ENCODE data around the gene CA12.

Gene CA12

DNA sequence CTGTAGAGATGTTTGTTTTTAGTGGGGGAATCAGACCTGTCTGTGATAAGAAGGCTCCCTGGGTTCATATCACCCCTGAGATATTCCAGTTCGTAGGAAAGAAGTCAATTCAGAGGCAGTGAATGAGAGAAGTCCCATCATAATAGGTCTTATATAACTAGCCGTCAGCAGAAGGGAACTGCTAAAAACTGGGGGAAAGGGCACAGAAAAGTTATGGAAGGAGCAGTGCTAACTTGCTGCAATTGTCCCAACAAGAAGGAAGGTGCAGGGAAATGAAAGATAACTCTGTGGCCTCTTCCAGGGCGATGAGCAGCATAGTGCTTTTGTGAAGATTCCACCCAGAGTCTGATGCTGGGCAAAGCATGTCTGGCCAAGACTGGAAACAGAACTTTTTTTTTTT lies 9.0 kb upstream of the CA12 start:
- TF ChIP-seq GATA3 (IDR thresholded peaks at IDR 0.05; ENCODE audit: low read depth, low read length) = no peak
- TF ChIP-seq GATA2 (IDR thresholded peaks at IDR 0.05; ENCODE audit: low read depth, low read length) = no peak

DNA sequence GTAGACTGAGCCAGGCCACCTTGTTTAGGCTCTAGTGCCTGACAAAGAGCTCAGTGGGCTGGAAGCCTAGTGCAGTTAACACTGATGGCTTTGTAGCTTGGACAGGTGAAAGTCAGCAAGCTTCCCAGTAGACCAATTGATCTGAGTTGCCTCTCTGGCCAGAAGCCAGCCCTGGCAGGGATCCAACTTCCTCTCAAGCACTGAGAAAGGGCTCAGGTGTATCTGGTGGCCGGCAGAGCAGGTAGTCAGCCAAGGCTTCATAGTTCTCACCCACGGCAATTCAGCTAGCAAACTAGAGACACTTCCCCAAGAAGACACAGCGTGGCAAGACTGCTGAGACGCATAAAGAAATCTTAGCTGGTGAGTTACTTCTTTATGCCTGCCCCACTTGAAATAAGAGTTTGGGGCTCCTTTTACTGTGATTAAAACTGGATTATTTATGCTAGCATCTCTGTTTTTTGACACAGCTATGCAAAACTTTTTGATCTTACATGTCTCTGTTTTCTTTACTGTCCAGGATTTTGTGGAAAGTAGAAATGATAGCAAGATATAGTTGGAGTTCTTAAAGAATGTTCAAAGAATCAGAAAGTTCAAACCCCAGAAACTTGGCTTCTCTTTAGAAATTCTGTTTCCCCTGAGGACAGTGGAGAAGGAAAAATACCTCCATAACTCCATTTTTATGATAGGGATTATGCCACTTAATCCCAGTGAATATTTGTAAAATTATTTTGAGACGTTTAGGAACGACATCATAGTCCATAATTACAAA lies 8.4 kb upstream of the CA12 start:
- TF ChIP-seq GATA2 (IDR thresholded peaks at IDR 0.05; ENCODE audit: low read depth, low read length) (no peak), GATA3 (IDR thresholded peaks at IDR 0.05; ENCODE audit: low read depth, low read length) (no peak)

GRCh38 chr15:63388511-63388910 lies 6.9 kb upstream of the CA12 start:
- TF ChIP-seq GATA2 (IDR thresholded peaks at IDR 0.05; ENCODE audit: low read depth, low read length) (no peak), GATA3 (IDR thresholded peaks at IDR 0.05; ENCODE audit: low read depth, low read length) (no peak)

- no peak for TF ChIP-seq GATA3 (IDR thresholded peaks at IDR 0.05; ENCODE audit: low read depth, low read length)
- no peak for TF ChIP-seq GATA2 (IDR thresholded peaks at IDR 0.05; ENCODE audit: low read depth, low read length)
Measured at GRCh38 chr15:63387748-63388493, 6.3 kb upstream of the CA12 start.

DNA sequence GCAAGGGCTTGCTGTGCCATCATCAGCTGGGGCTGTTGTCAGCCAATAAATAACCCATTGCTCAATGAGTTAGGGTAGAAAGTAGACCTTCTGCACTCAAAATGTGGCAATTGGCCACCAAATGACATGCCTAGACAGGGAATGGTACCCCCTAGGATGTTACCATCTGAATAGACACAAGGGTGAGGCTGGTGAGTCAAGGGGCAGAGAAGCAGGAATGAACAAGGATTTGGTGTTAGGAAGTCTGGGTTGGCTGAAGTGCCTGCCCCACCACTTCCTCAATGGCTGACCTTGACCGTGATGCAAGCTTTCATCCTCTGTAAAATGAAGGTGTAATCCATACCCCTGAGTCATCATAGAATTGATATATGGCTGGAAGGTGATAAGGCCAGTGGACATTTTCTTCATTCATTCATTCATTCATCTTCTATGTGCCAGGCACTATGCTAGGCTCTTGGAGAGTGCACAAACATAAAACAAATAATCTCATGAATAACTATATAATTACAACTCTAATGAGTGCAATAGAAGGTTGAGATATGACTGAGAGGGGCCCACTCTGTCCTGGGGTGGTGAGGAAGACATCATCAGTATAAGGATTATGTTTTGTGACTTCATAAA lies 4.4 kb upstream of the CA12 start:
- TF ChIP-seq GATA2 (IDR thresholded peaks at IDR 0.05; ENCODE audit: low read depth, low read length) (no peak), GATA3 (IDR thresholded peaks at IDR 0.05; ENCODE audit: low read depth, low read length) (no peak)

GRCh38 chr15:63384906-63385305 lies 3.3 kb upstream of the CA12 start:
- TF ChIP-seq GATA3 (IDR thresholded peaks at IDR 0.05; ENCODE audit: low read depth, low read length) (no peak), GATA2 (IDR thresholded peaks at IDR 0.05; ENCODE audit: low read depth, low read length) (no peak)

DNA sequence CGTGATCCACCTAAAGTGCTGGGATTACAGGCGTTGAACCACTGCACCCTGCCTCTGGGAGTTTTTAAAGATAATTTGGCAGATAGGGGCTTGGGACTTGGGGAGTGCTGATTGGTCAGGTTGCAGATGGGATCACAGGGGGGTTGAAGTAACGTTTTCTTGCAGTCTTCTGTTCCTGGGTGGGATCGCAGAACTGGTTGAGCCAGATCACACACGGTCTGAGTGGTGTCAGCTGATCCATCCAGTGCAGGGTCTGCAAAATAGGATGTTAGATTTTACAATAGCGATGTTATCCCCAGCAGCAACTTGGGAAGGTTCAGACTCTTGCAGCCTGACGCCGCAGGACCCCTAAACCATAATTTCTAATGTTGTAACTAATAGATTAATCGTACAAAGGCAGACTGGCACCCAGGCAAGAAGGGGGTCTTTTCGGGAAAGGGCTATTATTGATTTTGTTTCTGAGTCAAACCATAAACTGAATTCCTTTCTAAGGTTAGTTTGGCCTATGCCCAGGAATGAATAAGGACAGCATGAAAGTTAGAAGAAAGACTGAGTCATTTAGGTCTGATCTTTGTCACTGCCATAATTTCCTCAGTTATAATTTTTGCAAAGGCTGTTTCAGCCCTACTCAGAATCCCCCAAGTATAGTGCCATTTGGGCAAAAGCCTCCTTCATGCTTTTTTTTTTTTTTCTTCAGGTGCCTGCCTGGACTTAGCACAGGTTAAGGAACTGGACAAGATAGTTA lies 1.5 kb upstream of the CA12 start:
- TF ChIP-seq GATA3 (IDR thresholded peaks at IDR 0.05; ENCODE audit: low read depth, low read length) (no peak), GATA2 (IDR thresholded peaks at IDR 0.05; ENCODE audit: low read depth, low read length) (no peak)

DNA sequence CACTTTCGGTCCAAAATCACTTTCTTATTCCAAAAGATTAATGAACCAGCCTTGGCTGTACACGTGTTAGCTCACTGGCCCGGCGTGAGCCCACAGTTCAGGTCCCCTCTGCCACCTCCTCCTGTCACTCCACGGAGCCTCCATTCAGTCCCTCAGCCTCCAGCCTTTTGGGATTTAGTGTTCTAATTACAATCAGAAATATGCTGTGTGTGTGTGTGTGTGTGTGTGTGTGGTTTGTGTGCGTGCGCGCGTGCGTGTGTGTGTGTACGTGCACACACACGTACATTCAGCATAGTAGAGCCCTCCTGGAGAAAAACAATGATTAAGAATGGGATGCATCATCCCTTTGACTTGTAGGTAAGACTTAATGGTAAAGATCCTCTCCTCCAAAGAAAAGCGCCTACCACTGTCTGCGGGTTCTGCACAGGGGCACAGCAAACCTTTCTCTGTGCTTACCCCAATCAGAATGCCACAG lies 801 bp downstream of the CA12 start:
- TF ChIP-seq GATA2 (IDR thresholded peaks at IDR 0.05; ENCODE audit: low read depth, low read length) = no peak

GRCh38 chr15:63380151-63380807 lies 1.4 kb downstream of the CA12 start:
- TF ChIP-seq GATA3 (IDR thresholded peaks at IDR 0.05; ENCODE audit: low read depth, low read length) = peak; percentile 92
- peak; percentile 97 for TF ChIP-seq GATA2 (IDR thresholded peaks at IDR 0.05; ENCODE audit: low read depth, low read length)

DNA sequence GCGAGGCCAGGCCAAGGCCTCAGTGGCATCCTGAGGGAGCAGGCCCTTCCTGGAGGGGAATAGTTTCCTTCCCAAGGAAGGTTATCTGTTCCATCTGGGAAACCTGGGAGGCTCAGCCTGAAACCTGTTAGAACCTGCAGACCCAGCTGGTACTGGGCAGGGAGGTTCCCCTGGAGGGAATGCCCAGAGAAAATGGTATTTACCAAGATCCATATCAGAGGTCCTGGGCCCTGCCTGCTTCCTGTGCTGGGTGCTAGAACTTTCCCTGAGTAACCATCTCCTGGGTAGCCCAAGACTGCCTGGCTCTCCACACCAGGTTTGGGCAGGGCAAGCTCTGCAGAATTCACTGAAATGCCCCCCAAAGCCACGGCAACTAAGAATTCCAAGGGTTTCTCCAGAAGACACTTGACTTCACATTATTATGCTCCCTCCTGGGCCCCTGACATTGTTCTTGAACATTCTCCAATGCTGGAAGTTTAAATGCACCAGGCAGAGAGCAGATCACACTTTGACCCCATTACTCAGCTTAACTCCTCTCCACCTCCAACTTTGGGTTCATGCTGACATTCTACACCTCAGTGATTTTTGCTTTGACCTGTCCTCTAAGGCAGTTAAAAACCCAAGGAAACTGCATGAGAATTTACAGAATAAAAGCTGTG lies 2.0 kb downstream of the CA12 start:
- peak; percentile 67 for TF ChIP-seq GATA2 (IDR thresholded peaks at IDR 0.05; ENCODE audit: low read depth, low read length)
- TF ChIP-seq GATA3 (IDR thresholded peaks at IDR 0.05; ENCODE audit: low read depth, low read length) = no peak

GRCh38 chr15:63378946-63379345 lies 2.7 kb downstream of the CA12 start:
- TF ChIP-seq GATA2 (IDR thresholded peaks at IDR 0.05; ENCODE audit: low read depth, low read length) = no peak
- no peak for TF ChIP-seq GATA3 (IDR thresholded peaks at IDR 0.05; ENCODE audit: low read depth, low read length)

DNA sequence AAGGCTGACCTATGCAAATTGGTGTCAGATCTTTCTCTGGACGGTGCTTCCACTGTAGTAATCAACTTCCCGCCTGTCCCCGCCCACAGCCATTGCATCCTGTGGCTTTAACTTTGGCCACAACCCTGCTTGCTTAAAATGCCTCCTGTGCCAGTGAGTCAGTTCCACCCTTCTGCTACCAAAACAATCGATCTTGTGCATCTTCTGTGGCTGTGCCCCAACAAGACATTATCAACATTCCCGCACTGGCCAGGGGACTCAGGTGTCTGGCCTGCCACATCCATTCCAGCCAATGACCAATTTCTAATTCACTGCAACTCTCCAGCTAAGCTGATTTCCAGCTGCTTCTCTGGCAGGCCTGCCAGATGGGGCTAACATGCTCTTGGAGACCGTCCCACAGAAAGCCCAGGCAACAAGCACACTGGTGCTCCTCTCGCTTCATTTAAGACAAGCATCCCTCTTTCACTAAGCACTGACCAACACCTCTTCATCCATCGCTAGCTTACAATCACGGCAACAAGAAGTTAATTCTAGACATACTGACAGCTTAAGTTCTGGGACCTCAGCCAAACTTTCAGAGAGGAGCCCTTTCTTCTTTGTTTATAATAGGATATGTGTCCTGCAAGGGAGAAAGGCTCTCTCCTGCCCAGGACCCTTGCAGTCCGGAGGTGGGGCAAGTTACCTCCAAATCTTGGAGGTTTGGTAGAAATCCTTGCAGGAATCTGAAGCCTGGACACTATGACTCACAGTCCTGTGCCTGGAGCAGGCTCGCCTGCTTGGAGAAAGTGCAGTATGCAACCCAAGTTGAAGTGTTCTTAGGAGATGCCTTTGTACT lies 6.7 kb downstream of the CA12 start:
- no peak for TF ChIP-seq GATA3 (IDR thresholded peaks at IDR 0.05; ENCODE audit: low read depth, low read length)
- no peak for TF ChIP-seq GATA2 (IDR thresholded peaks at IDR 0.05; ENCODE audit: low read depth, low read length)

Data from SH-SY5Y (cell line).